Thyroid gland (tissue), 4 donors: Measurements from ENCODE around the gene WBP1L. TPM values are rescaled to one million over a fixed set of nuclear protein-coding genes. Genes with fewer than 3 reads are reported as not detected.

Experiments
- DNase-seq, 2 donors: peaks; one replicate each; pipeline ENCODE4 v3.0.0-alpha.2; 2019
- H3K27ac ChIP-seq, 3 donors: fragments of 200-600 bp; sonication (generic); 1 replicate in 2 of 3; 2 replicates in 1 of 3; pipeline ENCODE4 v1.5.1; 2016 to 2019; ENCODE audit warnings: mild to moderate bottlenecking in 1 of 3, moderate library complexity in 1 of 3
- H3K27me3 ChIP-seq: fragments of 200-600 bp; sonication (generic); one replicate; pipeline ENCODE4 v1.5.1; 2019
- H3K36me3 ChIP-seq, 2 donors: fragments of 200-600 bp; sonication (generic); one replicate each; pipeline ENCODE4 v1.5.1; 2016 to 2019
- H3K4me1 ChIP-seq, 2 donors: fragments of 200-600 bp; sonication (generic); one replicate each; pipeline ENCODE4 v1.5.1; 2017 to 2019
- H3K4me3 ChIP-seq, 3 donors: fragments of 200-600 bp; sonication (generic); replicated peaks in 1 of 3; 1 replicate in 2 of 3; 2 replicates in 1 of 3; pipeline ENCODE4 v1.5.1; 2016; ENCODE audit warnings: mild to moderate bottlenecking in 1 of 3
- H3K9me3 ChIP-seq: fragments of 200-600 bp; sonication (generic); one replicate; pipeline ENCODE4 v1.5.1; 2017
- CTCF ChIP-seq, 6 experiments: fragments of 200-600 bp in 3 of 6; fragments of 450-650 bp in 3 of 6; sonication (generic) in 3 of 6; IDR thresholded peaks; one replicate each; pipeline ENCODE4 v1.5.1; 2016 to 2019; ENCODE audit warnings: antibody characterized with exemption in 6 of 6, mild to moderate bottlenecking in 2 of 6, inconsistent platforms in 1 of 6, moderate library complexity in 1 of 6
- POLR2A ChIP-seq, 2 donors: fragments of 450-650 bp; IDR thresholded peaks; one replicate each; pipeline ENCODE4 v1.6.1; 2017; ENCODE audit warnings: antibody characterized with exemption in 2 of 2, mild to moderate bottlenecking in 2 of 2, moderate library complexity in 1 of 2
- WGBS, 2 donors: methylation state at CpG; one replicate each; pipeline ENCODE4 v1.1.5; 2017; 5-methylcytosine and 5-hydroxymethylcytosine counted together
- intact Hi-C: fragments of 100-400 bp; cut with DNase I; formaldehyde crosslinking; loops from one replicate; pipeline ENCODE4 v1.15.1; 2023
- total RNA-seq, 4 donors: library from RNA; depleted of rRNA; stranded (reverse); fragments of >200 nt; gene quantifications; one replicate each; pipeline ENCODE4 v1.2.3, GENCODE V29; 2016

Gene WBP1L
- total RNA-seq, 4 donors from 2014 or later: 194 to 384 (median 314) TPM

GRCh38 chr10:102781090-102781920 lies 37.6 kb downstream of the WBP1L start:
- no peaks in the 10 kb centered on the region for H3K9me3 ChIP-seq
- WGBS, 2 donors: 39% methylated on average over 7 to 8 of the region's 8 CpGs
- no peaks in the 10 kb centered on the region for H3K27me3 ChIP-seq
- no peak overlapping the region for H3K4me3 ChIP-seq
- TF ChIP-seq CTCF (IDR thresholded peaks at IDR 0.05): no peak
- peak in 1 of 2 donors; percentile 8 for TF ChIP-seq POLR2A (IDR thresholded peaks at IDR 0.05)
- DNase-seq: no peak
- H3K4me1 ChIP-seq: peaks cover 91 to 97% of the 10 kb centered on the region in 2 donors
- H3K27ac ChIP-seq: peak overlapping the region; percentile 96 to 98 (median 98)
- H3K36me3 ChIP-seq: no peaks in the 10 kb centered on the region
- intact Hi-C loops: no loop called here

- no peak for TF ChIP-seq POLR2A (IDR thresholded peaks at IDR 0.05)
- TF ChIP-seq CTCF (IDR thresholded peaks at IDR 0.05): no peak
- whole genome bisulfite sequencing, 2 donors: 54 to 60% methylated on average over 6 of the region's 6 CpGs
- Histone ChIP-seq H3K9me3 (no peaks in the 10 kb centered on the region), H3K4me3 (peak overlapping the region in 1 of 3 donors; percentile 15), H3K36me3 (no peaks in the 10 kb centered on the region), H3K27ac (peak overlapping the region; percentile 96 to 98 (median 98)), H3K4me1 (peaks cover 89 to 97% of the 10 kb centered on the region in 2 donors), H3K27me3 (no peaks in the 10 kb centered on the region)
- intact Hi-C loops: no loop called here
- no peak for DNase-seq
Measured at GRCh38 chr10:102781921-102782557, 38.3 kb downstream of the WBP1L start.

GRCh38 chr10:102782673-102783551 lies 39.2 kb downstream of the WBP1L start:
- peaks cover 80 to 96% of the 10 kb centered on the region in 2 donors for H3K4me1 ChIP-seq
- peak overlapping the region in 1 of 3 donors; percentile 15 for H3K4me3 ChIP-seq
- no peaks in the 10 kb centered on the region for H3K36me3 ChIP-seq
- intact Hi-C loops: no loop called here
- H3K27me3 ChIP-seq: no peaks in the 10 kb centered on the region
- no peaks in the 10 kb centered on the region for H3K9me3 ChIP-seq
- DNase-seq: peak; percentile 69 to 74
- H3K27ac ChIP-seq: peak overlapping the region; percentile 96 to 98 (median 98)
- TF ChIP-seq POLR2A (IDR thresholded peaks at IDR 0.05): peak in 1 of 2 donors; percentile 14
- TF ChIP-seq CTCF (IDR thresholded peaks at IDR 0.05): no peak
- WGBS, 2 donors: 29 to 37% methylated on average over 13 of the region's 18 CpGs

GRCh38 chr10:102783568-102783967 lies 39.8 kb downstream of the WBP1L start:
- H3K4me1 ChIP-seq: peaks cover 74 to 92% of the 10 kb centered on the region in 2 donors
- peak overlapping the region in 1 of 3 donors; percentile 15 for H3K4me3 ChIP-seq
- H3K27me3 ChIP-seq: no peaks in the 10 kb centered on the region
- intact Hi-C loops: no loop called here
- WGBS, 2 donors: 50% methylated on average over 1 of the region's 1 CpG
- peak overlapping the region; percentile 96 to 98 (median 98) for H3K27ac ChIP-seq
- no peaks in the 10 kb centered on the region for H3K36me3 ChIP-seq
- no peak for DNase-seq
- H3K9me3 ChIP-seq: no peaks in the 10 kb centered on the region
- no peak for TF ChIP-seq CTCF (IDR thresholded peaks at IDR 0.05)
- no peak for TF ChIP-seq POLR2A (IDR thresholded peaks at IDR 0.05)
